Activated naive CD8-positive, alpha-beta T cell treated with anti-CD3 and anti-CD28 coated beads, Interleukin-2, amount 50 U/mL, for 16 hours (primary cell): ENCODE results near the gene NEDD4L.
"Not testable (repeated sequence)": the region's sequence is repeated elsewhere in the genome, so short reads cannot be mapped to it uniquely, and the experiment has no call there.

Source experiments
- DNase-seq: peaks from one replicate; pipeline ENCODE4 v3.0.0-alpha.2; 2020; ENCODE audit warnings: low read depth, low spot score

NEDD4L gene

DNA sequence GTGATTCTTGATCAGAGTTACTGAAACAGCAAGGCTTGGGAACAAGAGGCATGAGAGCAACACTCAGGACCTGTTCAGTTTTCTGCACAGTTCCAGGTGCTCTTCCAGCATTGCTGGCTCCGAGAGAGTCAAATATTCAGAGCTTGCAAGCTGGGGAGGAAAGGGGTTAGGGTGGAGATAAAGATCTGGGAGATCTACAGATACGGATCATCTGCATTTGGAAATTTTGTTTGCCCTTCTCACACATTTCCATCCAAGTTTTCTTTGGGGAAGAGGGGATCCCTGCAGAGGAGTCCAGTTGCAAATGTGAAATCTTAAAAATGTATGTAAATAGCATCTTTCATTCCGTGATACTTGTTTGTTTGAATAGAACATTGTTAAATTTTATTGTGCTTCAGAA, 108.2 kb downstream of the NEDD4L start:
- no peak for DNase-seq

DNA sequence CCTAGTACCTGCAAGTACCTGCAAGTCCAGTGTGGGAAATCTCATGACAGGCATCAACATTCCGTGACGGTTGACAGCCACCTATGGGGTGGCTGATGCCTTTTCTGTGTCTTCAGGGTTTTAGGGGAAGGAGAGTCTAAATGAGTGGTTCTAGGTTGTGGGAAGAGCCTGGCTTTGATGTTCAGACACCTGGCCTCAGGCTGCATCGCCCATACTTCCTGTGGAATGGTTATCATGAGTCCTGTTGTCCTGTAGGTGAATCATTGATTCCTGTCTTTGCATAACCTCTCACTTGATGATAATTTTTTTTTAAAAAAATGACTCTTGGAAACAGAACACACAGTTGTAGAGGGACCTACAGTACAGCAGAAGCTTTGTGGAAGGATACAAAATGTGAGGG, 108.9 kb downstream of the NEDD4L start:
- no peak for DNase-seq

DNA sequence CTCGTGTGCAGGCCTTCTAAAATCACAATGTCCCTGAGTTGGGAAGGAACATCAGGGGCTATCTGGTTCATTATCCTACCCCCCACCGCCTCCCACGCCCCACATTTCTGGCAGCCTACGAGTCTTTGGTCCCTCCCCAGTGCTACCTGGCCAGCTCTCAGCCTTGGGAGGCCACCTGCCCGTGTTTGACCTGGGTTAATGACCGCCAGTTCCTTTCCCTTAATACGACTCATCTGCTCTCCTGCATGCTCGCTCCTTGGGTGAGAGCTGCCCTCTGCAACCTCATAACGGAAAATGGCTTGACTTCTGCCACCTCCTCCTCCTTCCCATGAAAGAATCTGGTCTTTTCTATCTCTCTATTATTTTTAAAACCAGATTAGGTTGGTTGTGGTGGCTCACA, 112.5 kb downstream of the NEDD4L start:
- DNase-seq = no peak

DNA sequence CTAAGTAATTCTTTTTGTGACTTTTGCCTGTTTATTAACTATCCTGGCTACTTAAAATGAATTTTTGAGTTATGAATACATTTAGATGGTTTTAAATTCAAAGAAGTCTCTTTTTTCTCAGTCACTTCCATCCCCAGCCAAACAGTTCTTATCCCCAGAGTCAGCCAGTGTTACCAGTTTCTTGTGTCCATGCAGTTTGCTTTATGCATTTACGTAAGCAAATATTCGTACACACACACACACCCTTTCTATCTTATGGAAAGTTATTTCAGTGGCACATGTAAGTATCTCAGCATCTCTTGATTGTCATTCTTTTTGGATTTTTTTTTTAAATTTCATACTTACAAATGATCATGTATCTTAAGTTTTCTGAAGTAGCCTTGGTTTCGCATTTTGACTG, 113.2 kb downstream of the NEDD4L start:
- no peak for DNase-seq

DNA sequence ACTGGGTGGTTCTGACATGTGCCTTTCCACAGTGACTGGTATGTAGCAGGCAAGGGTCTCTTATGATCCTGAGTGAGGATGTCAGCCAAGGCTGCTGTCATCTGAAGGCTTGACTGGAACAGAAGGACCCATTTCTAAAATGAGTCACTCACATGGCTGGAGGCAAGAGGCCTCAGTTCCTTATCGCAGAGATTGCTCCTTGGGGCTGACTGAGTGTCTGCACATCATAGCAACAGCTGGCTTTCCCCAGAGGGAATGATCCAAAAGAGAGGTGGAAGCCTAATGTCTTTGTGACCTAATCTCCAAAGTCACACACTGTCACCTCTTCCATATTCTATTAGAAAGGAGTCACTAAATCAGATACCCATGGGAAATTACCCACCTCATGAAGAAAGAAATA, 114.0 kb downstream of the NEDD4L start:
- no peak for DNase-seq

DNA sequence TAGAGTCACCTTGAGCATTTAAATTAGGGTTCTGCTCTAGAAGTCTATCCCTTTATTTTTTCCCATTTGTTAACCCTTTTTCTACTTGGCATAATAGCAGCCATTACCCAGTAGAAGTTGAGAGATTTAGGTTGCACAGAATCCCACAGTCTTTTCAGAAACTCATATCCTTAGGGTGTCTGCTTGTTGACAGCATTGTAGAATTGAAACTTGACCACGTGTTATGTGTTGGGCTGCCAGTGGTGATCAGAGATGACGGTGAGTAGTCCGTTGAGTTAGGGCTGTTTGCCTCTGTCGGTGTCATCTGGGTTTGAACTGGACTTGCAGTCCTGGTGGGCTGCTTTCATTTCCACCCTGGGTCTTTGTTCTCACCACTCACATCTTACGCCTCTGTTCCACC, 114.4 kb downstream of the NEDD4L start:
- DNase-seq = no peak

DNA sequence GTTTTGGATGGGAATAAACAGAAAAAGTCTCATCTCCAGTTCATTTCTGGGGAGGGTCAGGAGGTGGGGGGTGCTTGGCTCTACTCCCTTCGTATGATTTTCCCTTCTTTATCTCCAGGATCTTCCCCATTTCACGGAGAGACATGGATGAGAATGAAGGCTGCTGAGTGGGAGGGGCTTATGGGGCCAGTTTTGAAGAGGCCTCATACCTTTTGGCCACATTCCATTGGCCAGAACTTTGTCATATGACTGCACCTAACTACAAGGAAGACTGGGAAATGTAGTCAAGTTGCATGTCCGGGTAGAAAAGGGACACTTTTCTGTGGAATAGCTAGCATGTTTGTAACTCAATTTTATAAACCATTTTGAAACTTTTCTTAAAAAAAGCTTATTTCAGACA, 117.6 kb downstream of the NEDD4L start:
- DNase-seq = no peak

DNA sequence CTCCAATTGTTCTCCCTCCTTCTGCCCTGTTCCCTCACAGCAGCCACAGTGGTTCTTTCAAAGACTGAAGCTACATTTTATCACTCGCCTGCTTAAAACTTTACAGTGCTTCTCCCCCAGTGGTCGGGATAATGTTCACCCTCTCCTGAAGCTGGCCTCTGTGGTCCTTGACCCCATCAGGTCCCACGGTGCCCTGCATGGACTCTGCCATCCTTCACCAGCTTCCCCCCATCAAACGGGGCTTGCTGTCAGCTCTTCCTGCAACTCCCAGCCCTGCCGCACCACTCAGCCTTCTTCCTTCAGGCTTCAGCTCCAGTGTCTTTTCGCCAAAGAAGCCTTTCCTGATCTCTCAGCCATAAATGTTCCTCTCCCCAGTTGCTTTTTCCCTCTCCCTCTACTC, 118.1 kb downstream of the NEDD4L start:
- DNase-seq = no peak

DNA sequence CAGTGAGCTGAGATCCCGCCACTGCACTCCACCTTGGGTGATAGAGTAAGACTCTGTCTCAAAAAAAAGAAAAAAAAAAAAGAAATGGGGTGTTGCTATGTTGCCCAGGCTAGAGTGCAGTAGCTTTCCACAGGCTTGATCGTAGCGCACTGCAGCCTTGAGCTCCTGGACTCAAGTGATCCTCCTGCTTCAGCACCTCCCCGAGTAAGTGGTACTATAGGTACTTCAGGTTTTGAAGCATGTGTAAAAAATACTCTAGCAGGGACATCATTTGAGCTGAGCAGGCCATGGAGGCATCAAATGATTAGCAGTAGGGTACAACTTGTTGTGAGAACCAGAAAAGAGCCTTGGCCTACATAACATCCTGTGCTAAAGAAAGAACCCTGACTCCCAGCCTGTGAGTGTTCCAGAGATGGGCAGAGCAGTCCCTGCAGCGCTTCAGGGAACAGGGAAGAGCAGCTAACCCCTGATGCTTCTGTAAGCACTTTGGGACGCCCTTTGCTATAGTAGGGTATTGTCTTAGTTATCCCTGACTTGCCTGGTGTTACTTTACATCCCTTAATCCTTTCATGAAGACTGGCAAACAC, 119.1 kb downstream of the NEDD4L start:
- no peak for DNase-seq

DNA sequence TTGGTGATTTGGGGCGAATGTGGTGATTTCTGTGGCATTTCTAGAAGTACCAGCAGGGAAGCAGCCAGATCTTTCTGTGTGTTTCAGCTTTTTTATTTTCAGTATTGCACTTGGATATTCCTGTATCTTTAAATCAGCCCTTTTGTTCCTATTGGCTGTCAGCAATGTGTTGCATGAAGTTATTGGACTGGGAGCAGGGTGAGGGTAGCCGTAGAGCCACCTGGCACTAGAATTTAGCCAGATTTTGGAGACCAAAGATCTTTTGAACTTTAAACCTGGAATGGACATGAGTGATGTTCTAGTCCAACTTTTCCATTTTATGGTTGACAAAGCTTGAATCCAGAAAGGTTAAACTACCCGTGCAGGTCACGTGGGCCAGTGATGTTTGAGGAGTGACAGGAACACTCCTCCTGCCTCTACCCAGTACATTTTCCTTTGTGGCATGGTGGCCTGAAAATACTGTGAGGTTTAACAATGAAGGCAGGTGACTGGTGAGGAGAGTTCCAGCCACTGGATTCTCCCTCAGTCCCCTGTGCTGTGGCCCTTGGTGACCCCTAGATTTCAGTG, 122.3 kb downstream of the NEDD4L start:
- DNase-seq = no peak

DNA sequence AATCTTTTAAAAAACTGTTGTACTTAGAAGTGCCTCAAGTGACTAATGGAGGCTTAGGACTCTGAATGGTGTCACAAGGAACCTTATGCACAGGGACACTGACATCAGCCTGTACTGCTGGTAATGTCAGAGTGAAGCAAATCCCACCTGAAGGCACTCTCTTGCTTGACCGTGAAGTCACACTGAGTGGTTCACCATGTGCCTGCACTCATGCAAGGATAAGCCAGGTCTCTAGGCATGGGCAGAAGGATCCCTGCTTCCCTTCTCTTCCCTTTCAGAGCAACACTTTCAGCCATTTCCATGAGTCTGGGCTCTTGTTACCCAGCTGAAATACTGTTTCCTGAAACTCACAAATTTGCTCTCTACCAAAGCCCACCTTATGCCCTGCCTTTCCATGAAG, 123.0 kb downstream of the NEDD4L start:
- no peak for DNase-seq

DNA sequence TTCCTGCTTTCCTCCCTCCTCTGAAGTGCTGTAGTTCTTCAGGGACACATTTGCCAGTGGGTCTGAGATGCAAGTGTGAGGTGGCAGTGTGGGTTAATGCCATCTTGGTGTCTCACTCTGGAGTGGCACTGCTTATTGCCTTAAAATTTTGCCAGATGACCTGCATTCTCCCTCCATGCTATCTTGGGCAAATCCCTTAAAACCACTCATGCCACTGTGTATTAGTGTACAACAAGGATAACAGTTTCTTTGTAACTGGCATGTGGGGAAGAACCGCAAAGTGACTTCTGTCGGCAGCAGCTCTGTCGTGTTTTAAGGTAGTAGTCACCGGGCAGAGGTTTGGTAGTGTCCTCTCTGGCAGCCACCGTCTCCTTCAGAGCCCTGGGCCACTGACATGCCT, 124.2 kb downstream of the NEDD4L start:
- no peak for DNase-seq

DNA sequence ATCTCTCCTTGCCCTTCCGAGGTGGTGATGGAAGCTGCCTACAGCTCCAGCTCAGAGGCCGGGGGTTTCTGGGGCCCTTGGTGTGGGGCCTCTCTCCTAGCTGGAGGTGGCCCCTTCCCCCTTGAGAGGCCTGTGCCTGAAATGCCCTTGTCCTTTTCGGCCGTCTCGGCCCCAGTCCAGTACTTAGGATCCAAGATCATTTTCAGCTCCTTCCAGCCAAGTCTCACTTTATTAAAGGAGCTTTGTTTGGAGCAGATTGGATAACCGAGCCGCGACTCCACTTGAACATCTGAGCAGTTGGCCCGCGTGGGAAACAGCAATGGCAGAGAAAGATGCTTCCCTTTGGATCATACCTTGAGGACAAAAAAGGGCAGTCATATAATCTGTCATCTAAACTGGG, 125.0 kb downstream of the NEDD4L start:
- DNase-seq = no peak

DNA sequence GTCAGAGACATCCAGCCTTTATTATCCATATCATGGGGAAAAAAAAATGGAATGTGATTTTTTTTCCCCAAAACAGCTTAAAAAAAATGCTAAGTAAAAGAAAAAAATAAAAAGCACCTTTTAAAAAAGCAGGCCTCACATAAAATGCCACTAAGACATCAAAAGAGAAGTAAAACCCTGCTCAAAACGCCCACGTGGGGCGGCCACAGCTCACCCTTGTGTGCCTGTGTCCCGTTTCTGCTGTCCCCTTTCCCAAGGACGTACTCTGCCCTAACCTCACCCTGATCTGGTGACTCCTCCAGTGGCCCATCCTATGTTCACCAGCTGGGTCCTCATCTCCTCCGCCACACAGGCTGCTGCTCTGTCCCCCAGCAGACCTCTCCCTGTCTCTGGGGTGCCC, 125.4 kb downstream of the NEDD4L start:
- DNase-seq = no peak

DNA sequence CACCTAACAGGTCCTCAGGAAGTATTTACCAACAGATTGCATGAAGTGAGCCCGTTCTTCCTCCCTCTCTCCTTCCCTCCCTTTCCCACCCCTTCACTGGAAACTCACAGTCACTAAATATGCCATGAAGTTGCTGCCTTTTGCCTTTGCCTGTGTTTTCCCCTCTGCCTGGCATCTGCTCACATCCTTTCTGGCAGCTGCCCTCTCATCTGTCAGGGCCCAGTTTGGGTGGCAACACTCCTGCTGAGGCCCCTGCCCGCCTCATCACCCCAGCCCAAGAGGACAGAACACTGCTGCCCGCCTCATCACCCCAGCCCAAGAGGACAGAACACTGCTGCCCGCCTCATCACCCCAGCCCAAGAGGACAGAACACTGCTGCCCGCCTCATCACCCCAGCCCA, 126.0 kb downstream of the NEDD4L start:
- DNase-seq = not testable (repeated sequence)

DNA sequence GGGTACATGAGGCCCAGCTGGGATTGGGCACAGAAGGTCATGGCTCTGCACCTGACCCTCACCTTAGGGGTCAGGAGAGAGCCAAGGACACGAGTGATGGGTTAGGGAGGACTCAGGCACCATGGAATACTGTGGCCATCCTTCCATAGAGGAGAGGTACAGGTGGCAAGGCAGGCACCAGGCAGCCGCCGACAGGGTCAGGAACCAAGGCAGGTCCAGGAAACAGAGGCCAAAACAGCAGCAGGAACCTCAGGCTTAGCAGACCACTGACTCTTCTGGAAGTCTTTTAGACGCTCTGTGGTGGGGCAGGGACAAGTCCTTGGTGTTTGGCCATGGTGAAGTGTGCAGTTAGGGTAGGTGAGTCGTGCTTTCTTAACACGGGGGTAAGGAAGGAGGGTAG, 128.0 kb downstream of the NEDD4L start:
- no peak for DNase-seq

DNA sequence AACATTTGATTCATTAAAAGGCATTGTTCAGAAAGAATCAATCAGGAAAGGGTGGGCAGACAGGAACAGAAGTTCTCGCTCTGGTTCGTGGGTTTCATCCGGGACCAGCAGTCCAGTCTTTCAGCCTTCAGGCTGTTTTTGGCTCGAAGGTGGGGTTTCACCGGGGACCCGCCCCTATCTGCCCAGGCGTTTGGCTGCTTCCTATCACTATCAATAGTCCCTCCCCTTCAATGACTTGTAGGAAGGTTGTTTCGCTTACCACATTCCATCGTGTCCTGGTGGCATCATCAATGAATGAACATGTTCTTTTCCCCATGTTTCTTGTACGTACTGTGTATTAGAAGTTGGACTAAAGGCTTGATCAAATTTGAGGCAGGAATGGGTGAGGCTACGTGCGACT, 130.3 kb downstream of the NEDD4L start:
- DNase-seq = no peak

DNA sequence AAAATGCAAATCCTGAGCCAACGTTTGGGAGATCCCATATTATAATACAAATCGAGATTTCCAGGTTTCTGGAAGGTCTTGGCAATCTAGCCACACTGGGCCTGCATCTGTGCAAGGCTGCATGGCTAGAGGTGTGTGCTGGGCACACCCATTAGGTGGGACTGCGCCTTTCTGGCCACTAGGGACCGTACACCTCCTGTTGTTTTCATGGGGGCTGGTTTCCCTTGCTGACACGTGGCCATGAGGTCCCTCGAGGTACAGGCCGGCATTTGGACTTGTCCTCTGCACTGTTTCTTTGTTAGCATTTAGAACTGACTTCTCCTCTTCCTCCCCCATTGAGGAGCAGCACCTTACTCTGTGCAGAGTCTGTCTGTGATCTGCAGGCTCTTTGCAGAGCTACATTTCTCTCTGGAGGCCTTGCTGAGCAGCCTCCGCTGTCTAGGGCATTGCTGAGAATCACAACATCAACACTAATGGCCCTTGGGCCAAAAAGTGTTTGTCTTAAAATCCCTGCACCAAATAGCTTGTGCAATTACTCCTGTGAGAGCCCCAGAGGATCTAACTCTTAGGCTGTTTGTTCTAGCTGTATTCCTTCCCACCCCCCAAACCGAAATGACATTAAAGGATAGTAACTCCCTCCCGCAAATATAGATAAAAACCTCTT, 131.2 kb downstream of the NEDD4L start:
- DNase-seq = no peak

DNA sequence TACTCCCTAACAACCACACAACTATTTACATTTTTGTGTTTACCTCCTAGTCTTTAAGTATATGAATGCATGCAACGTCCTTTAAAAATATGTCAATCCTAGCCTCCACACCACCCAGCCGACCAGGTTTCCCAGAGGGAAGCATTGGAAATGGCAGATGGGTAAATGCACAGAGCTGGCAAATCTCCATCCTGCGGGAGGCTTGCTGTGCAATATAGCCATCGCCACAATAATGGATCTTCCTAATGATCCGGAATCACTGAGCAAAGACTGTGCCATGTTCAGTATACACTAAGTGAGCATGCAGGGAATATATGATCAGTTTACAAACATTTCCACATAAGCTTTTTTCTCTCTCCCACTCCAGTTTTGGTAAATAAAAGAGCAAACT, 131.8 kb downstream of the NEDD4L start:
- no peak for DNase-seq

DNA sequence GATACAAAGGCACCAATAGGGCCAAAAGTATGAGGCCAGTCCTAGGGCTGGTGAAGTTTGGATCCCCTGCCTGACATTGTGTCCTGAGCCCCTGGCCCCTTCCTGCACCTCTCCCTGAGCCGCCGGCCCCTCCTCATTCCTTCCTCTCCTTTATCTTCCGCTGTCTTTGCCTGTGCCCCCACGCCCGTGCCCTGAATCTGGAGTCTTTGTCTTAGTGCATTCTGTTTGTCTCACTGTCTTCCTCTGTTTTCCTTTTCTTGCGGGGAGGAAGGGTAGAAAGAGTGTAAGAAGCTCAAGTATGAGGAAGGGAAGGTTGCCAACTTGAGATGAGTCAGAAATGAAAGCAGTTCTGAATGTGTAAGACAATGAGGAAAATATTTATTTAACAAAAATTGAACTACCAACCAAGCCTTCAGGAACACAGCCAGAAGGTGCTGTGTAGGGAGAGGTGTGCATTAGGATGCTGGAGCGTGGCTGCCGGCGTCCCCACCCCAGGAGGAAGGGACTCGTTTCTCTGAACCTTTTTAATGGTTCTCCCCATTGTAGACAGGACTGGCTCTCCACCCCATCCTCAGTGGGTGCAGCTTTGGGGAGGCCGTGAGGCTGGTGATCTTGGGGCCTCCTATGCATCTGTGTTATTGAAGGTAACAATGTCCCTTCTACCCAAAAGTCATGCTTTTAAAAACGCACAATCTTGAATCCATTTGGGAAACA, 133.1 kb downstream of the NEDD4L start:
- DNase-seq = no peak

DNA sequence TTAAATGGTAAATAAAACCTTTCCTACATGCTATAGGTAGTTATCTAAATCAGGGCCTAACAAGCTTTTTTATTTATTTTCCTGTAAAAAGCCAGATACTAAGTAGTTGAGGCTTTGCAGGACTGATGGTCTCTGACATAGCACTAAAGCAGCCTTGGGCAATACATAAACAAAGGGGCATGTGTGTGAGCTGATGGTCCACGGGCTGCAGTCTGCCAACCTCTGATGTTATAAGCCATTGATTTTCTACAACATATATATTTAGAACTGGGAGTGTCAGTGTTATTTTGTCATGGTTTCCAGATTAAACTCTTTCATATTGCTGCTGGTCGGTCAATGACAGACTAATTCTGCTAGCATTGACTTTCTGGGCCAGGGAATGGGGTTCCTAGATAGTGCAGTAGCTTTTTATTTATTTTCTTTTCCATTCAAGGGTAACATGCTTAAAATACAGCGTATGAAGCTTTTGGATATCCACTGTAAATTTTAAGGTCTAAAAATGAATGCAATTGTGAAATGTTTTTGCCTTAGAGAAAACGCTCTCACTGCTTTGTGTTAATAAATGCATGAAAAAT, 134.0 kb downstream of the NEDD4L start:
- no peak for DNase-seq

DNA sequence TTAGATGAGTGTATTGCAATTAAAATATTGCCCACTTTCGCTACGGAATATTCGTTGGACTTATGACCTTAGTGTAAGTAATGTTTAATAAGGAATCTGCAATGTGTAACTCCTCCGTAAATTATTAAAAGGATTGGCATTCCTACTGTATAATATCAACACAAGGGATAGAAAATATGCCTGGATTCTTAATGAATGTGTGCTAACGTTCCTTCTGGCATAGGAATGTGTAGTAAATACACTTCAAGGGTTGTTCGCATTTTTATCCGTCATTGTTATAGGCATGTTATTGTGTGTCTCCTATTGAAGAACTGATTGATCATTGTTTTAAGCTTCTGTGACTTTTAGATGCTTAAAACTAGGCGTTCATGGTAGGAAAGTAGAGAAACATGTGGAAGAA, 134.5 kb downstream of the NEDD4L start:
- DNase-seq = no peak

DNA sequence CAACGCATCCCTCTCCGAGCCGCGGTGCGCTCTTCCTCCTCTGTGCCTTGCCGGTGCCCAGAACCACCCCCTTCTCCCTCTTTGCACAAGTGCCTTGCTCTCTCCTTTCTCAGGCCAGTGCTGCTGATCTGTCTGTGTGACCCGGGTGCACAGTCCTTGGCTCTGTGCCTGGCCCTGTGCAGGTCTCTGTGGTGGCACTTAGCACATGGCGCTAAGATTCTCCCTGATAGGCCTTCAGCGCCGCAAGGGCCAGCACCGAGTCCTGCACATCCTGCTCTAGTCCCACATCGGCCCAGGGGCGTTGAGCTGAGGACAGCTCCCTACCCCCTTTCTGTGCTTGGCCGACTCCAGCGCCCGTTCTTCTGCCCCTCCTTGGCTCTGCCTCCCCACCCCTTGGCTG, 136.1 kb downstream of the NEDD4L start:
- DNase-seq = no peak
